Stimulated activated CD8-positive, alpha-beta memory T cell treated with anti-CD3 and anti-CD28 coated beads, Interleukin-12 subunit alpha, Interleukin-12 subunit beta, amount 100 ng/mL, for 1 hour (primary cell): ENCODE data around the gene RNF41.

ENCODE experiments used
- DNase-seq: peaks from one replicate; pipeline ENCODE4 v3.0.0-alpha.2; 2020; ENCODE audit warnings: low read depth

RNF41 gene

DNA sequence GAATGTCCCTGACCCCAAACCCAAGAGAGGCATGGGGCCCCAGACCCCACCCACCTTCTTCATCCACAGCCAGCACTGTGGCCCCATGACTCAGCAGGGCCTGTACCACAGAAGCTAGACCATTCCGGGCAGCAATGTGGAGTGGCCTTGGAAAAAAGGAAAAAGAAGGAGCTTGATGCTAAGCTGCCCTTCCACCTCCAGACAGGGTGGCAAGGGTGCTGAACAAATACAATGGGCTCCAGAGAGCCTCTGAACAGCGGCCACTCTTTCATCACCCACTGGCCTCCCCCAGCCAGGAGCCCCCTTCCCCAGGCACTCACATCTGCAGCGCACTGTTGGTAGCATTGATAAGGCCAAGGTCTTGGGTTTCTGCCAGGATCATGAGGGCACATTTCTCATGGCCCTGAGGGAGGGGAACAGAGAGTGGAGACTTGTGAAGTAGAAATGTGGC lies 22.0 kb upstream of the RNF41 start:
- DNase-seq: no peak

DNA sequence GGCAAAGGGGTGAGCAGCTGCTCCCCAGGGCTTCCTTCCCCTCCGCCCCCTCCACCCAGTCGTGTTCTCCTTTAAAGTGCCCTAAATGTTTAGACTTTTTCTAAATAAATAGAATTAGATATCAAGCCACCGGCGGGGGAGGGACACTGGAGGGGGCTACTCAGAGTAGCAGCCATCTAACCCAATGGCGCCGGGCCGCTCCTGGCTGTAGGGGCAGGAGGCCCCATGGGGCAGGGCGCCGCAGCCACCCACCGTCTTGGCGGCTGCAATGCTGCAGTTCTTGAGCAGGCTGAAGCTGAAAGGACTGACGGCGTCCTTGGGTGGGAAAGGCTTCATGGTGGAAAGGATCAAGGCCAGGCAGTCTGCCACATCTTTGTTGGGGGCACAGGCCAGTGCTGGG lies 21.3 kb upstream of the RNF41 start:
- no peak for DNase-seq

DNA sequence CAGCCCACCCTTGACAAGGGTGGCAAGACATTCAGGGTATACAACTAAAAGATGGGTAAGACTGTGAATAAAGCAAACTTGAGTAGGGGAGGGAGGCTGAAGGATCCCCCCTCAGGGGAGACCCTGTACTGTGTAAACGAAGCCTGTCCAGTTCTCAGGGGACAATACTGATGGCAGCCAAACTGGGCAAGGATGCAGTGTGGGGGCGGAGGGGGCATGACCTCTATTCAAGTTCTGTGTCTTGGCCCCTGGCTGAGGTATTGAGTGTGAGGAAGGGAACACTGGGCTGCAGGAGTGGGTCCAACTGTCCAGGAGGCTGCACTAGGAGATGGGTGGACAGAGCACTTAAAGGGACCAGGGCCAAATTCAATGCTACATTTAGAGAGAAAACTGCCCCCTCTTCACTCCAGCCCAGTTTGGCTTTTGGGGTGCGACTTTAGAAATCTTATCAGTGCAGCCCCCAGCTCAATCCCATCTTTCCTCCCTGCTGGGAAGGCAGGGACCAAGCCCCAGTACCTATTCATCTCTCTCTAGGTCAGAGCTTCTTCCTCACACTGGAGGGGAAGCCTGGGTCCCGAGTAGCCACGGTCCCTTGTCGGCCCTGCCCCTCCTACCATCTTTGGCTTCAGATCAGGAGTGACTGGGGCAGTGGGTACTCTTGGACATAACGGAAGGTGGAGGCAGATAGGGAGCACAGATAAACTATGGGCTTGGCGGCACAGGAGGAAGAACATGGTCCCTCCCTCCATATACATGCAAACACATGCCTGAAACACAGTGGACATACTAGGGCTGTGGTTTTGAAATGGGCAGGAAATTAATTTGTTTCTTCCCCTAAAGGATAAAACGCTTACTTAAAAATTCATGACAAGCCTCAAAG lies 19.9 kb upstream of the RNF41 start:
- DNase-seq: no peak

GRCh38 chr12:56237552-56237951 lies 15.8 kb upstream of the RNF41 start:
- no peak for DNase-seq

DNA sequence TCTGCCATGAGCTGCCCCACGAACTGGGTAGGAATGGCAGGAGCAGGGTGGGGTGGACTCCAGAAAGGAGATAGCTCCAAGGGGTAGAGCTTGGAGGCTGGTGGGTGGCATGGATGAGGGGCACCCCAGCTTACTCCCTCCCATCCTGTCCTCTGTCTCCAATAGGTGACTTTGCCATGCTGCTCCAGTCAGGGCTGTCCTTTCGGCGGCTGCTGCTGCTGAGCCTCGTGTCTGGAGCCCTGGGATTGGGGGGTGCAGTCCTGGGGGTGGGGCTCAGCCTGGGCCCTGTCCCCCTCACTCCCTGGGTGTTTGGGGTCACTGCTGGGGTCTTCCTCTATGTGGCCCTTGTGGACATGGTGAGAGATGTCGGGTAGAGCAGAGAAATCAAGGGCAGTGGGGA lies 15.3 kb upstream of the RNF41 start:
- DNase-seq: no peak

GRCh38 chr12:56236091-56236490 lies 14.4 kb upstream of the RNF41 start:
- DNase-seq: no peak

- no peak for DNase-seq
Measured at GRCh38 chr12:56234746-56235436, 13.2 kb upstream of the RNF41 start.

- DNase-seq: no peak
Measured at GRCh38 chr12:56231184-56231582, 9.5 kb upstream of the RNF41 start.

DNA sequence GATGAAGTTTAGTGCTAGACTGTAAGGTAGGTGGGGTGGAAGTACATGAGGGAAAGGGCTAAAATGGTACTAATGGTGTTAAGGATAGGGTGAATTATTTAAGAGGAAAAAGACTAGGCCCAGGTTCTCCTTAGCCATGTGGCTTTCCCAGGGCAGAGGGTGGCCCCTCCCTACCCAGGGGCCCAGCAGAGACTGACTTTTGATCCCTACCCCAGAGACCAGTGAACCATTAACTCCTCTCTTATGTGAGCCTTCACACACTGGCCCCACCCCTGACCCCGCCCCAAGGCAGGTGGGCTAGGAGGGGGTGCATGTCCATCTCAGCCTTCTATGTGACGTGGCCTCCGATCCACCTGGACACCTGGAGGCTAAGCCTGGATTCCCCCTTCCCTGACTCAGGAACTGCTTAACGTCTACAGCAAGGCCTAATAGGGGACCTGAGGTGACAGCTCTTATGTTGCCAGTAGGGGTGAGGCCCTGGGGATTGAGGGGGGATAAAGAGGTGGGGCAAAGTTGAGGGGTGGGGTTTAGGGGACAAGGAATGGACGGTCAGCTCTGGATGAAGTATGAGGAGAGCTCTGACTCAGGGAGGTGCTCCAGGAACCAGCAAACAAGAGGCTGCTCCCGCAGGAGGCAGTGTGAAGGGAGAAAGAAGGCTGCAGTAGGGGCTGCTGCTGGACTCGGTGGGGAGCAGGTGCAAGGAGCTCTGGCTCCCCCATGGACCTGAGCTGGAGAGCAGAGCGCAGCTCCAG lies 8.9 kb upstream of the RNF41 start:
- DNase-seq: no peak

DNA sequence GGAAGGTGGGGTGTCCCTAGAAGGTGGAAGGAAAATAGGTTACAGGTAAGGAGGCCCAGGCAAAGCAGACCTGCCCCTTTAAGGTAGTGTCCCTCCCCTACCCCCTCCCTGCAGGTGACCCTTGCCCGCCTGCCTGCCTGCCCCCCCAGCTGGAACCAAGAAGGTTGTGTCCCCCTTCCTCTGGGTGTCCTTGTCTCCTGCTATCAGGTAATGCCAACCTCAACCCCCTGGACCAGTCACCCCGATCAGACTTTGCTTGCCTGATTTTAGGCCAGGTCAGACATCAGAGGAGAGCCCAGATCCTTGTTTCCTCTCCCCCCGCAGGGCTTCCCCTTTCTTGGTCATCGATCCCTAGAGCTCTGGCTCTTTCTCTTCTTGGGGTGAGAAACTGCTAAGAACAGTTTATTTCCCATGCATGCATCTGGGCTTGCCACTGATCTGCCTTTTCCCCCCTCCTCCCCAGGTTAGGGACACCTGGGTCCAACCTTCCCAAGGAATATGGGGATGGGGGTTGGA lies 8.3 kb upstream of the RNF41 start, which contains the start of gene SLC39A5:
SLC39A5 (plus strand) TSS at position 136 of the 516 bp plus-strand sequence. CDS start 1,224 bp downstream, outside the sequence.
- DNase-seq: no peak

DNA sequence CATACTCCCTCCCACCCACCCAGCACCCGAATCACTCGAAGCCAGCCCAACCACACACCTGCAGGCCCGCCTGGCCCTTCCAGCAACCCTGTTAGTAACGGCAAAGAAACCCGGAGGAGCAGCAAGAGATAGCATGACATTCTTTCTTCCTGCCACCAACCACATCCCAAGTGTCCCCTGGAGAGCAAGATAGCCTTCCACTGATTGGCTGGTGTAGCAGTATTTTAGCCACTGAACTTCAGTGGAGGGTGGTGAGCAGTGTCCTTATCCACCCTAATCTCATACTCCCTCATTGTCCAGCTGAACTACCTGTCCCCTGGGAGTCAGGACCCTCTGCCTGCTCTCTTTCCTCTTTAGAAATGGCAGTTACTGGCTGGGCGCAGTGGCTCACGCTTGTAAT lies 7.4 kb upstream of the RNF41 start:
- DNase-seq: no peak

DNA sequence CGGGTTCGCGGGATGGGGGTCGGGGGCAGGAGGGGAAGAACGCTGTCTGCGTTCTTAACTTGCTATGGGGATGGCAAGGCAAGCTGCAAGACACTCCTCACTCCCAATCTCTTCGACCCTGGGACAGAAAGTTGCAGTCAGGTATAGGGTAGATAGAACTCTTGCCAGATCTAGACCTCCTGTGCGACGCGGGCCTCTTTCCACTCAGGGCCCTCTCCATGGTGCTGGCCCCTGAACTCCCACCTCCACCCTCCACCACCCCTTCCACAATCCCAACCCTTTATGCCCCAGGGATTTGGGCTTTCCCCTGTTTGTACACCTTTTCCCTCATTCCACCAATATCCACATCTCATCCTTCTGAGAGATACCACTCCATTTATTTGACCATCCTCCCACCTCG lies 3.2 kb upstream of the RNF41 start:
- DNase-seq: no peak

GRCh38 chr12:56224102-56224701 lies 2.5 kb upstream of the RNF41 start, which contains the start of gene NABP2:
Gene NABP2, plus strand, starts transcription at chr12:56224342. Its CDS starts 515 bp downstream, at chr12:56224857.
- peak; percentile 85 for DNase-seq

GRCh38 chr12:56223571-56224101 lies 1.9 kb upstream of the RNF41 start:
- DNase-seq: no peak

GRCh38 chr12:56222531-56222895 lies 791 bp upstream of the RNF41 start:
- no peak for DNase-seq

GRCh38 chr12:56221232-56221756 lies 428 bp downstream of the RNF41 start:
- DNase-seq: no peak

- no peak for DNase-seq
Measured at GRCh38 chr12:56220611-56221231, 1.0 kb downstream of the RNF41 start.

DNA sequence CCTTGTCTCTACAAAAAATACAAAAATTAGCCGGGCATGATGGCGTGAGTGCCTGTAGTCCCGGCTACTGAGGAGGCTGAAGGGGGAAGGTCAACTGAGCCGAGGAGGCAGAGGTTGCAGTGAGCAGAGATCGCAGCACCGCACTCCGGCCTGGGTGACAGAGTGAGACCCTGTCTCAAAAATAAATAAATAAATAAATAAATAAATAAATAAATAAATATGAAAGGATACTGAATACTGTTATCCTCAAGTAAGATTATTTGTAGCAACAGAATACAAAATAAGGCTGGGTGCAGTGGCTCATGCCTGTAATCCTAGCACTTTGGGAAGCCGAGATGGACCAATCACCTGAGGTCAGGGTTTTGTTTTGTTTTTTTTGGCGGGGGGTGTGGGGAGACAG lies 1.9 kb downstream of the RNF41 start:
- no peak for DNase-seq

GRCh38 chr12:56216461-56216860 lies 5.3 kb downstream of the RNF41 start:
- DNase-seq: no peak

- no peak for DNase-seq
Measured at GRCh38 chr12:56213878-56214277, 7.8 kb downstream of the RNF41 start.

DNA sequence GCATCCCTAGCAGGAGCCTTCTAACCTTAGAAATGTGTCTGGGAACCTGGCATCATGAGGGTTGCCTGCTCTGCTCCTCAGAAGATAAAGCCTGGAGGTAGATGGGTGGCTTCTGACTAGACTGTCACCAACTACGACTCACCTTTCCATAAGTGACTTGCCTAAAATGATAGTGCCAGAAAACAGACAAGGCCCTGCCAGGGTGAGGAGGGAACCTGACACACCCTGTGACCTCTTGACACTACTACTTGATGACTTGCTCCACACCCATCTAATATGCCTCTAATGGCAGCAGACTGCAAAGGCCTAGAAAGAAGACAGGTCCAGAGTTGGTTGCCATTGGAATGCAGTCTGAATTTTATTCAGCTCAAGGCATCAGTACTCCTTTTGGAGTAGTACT lies 9.4 kb downstream of the RNF41 start:
- no peak for DNase-seq
